Measurements from ENCODE around the gene ALG14.

ALG14 gene

DNA sequence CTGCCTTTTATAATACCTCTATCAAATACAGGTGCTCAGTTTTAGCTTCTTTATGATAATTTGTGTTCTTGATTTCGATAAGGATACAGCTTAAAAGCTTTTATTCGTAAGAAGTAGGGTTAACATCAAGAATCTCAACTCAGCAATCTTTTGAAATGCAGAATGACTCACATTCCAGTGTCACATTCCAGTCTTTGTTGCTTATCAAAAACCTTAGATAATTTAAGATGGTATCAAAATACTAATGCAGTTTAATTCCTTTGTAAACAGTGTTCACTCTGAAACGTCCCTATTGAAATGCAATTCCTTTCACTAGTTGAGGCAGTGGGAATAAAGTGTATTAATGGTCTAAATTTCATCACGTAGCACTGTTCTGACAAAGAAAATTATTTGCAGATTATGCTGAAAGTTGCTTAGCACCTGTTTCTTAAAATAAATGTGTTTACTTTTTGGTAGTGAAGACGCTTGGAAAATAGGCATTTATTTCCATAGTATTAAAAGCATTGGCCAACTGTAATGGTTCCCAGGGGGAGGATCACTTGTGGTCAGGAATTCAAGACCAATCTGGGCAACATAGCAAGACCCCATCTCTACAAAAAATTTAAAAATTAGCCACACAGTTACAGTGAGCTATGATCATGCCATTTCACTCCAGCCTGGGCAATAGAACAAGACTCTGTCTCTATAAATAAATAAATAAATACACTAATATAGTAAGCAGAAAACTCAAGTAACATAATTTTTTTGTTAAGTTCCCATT lies 135.7 kb downstream of the ALG14 start (continued):
- TF ChIP-seq ZNF19 (tag by site-specific recombination; IDR thresholded peaks at IDR 0.05; ENCODE audit: low read depth) (no peak), ZNF146 (tag by site-specific recombination; IDR thresholded peaks at IDR 0.05) (no peak), IKZF3 (tag by site-specific recombination; IDR thresholded peaks at IDR 0.05) (no peak), ZNF221 (tag by site-specific recombination; IDR thresholded peaks at IDR 0.05; ENCODE audit: borderline replicate concordance) (no peak), ZNF274 (IDR thresholded peaks at IDR 0.05; ENCODE audit: low read length) (no peak), ZNF274 (tag by site-specific recombination; IDR thresholded peaks at IDR 0.05; ENCODE audit: borderline replicate concordance) (no peak), SCRT1 (tag by site-specific recombination; IDR thresholded peaks at IDR 0.05; ENCODE audit: borderline replicate concordance) (no peak), ZNF184 (tag by site-specific recombination; IDR thresholded peaks at IDR 0.05) (no peak), ZNF792 (tag by site-specific recombination; IDR thresholded peaks at IDR 0.05) (no peak), ZXDB (tag by site-specific recombination; IDR thresholded peaks at IDR 0.05) (0 out of 2 replicates have a peak, but pooled peaks have one; percentile 24), ZNF473 (tag by site-specific recombination; IDR thresholded peaks at IDR 0.05) (no peak), ZNF121 (tag by site-specific recombination; IDR thresholded peaks at IDR 0.05) (peak; percentile 78; the same call in 1 of the 2 replicates), SP2 (tag by site-specific recombination; IDR thresholded peaks at IDR 0.05) (no peak), ZNF658 (tag by site-specific recombination; IDR thresholded peaks at IDR 0.05) (no peak), ZEB2 (tag by site-specific recombination; IDR thresholded peaks at IDR 0.05) (0 out of 2 replicates have a peak, but pooled peaks have one; percentile 40), ZNF561 (tag by site-specific recombination; IDR thresholded peaks at IDR 0.05; ENCODE audit: borderline replicate concordance) (no peak), ZBTB1 (tag by site-specific recombination; IDR thresholded peaks at IDR 0.05) (no peak), ZNF600 (tag by site-specific recombination; IDR thresholded peaks at IDR 0.05) (no peak), ZNF777 (tag by site-specific recombination; IDR thresholded peaks at IDR 0.05; ENCODE audit: borderline replicate concordance) (no peak), ZNF558 (tag by site-specific recombination; IDR thresholded peaks at IDR 0.05) (no peak), ZNF350 (tag by site-specific recombination; IDR thresholded peaks at IDR 0.05) (no peak)
- TF ChIP-seq, protein P1, sequence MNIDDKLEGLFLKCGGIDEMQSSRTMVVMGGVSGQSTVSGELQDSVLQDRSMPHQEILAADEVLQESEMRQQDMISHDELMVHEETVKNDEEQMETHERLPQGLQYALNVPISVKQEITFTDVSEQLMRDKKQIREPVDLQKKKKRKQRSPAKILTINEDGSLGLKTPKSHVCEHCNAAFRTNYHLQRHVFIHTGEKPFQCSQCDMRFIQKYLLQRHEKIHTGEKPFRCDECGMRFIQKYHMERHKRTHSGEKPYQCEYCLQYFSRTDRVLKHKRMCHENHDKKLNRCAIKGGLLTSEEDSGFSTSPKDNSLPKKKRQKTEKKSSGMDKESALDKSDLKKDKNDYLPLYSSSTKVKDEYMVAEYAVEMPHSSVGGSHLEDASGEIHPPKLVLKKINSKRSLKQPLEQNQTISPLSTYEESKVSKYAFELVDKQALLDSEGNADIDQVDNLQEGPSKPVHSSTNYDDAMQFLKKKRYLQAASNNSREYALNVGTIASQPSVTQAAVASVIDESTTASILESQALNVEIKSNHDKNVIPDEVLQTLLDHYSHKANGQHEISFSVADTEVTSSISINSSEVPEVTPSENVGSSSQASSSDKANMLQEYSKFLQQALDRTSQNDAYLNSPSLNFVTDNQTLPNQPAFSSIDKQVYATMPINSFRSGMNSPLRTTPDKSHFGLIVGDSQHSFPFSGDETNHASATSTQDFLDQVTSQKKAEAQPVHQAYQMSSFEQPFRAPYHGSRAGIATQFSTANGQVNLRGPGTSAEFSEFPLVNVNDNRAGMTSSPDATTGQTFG (tag by site-specific recombination; IDR thresholded peaks at IDR 0.05; ENCODE audit: borderline replicate concordance): no peak
- TF ChIP-seq, protein P2, sequence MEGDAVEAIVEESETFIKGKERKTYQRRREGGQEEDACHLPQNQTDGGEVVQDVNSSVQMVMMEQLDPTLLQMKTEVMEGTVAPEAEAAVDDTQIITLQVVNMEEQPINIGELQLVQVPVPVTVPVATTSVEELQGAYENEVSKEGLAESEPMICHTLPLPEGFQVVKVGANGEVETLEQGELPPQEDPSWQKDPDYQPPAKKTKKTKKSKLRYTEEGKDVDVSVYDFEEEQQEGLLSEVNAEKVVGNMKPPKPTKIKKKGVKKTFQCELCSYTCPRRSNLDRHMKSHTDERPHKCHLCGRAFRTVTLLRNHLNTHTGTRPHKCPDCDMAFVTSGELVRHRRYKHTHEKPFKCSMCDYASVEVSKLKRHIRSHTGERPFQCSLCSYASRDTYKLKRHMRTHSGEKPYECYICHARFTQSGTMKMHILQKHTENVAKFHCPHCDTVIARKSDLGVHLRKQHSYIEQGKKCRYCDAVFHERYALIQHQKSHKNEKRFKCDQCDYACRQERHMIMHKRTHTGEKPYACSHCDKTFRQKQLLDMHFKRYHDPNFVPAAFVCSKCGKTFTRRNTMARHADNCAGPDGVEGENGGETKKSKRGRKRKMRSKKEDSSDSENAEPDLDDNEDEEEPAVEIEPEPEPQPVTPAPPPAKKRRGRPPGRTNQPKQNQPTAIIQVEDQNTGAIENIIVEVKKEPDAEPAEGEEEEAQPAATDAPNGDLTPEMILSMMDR (tag by site-specific recombination; IDR thresholded peaks at IDR 0.05): no peak
- TF ChIP-seq, protein P3, sequence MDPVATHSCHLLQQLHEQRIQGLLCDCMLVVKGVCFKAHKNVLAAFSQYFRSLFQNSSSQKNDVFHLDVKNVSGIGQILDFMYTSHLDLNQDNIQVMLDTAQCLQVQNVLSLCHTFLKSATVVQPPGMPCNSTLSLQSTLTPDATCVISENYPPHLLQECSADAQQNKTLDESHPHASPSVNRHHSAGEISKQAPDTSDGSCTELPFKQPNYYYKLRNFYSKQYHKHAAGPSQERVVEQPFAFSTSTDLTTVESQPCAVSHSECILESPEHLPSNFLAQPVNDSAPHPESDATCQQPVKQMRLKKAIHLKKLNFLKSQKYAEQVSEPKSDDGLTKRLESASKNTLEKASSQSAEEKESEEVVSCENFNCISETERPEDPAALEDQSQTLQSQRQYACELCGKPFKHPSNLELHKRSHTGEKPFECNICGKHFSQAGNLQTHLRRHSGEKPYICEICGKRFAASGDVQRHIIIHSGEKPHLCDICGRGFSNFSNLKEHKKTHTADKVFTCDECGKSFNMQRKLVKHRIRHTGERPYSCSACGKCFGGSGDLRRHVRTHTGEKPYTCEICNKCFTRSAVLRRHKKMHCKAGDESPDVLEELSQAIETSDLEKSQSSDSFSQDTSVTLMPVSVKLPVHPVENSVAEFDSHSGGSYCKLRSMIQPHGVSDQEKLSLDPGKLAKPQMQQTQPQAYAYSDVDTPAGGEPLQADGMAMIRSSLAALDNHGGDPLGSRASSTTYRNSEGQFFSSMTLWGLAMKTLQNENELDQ (tag by site-specific recombination; IDR thresholded peaks at IDR 0.05; ENCODE audit: low read depth): no peak
- TF ChIP-seq, protein P4, sequence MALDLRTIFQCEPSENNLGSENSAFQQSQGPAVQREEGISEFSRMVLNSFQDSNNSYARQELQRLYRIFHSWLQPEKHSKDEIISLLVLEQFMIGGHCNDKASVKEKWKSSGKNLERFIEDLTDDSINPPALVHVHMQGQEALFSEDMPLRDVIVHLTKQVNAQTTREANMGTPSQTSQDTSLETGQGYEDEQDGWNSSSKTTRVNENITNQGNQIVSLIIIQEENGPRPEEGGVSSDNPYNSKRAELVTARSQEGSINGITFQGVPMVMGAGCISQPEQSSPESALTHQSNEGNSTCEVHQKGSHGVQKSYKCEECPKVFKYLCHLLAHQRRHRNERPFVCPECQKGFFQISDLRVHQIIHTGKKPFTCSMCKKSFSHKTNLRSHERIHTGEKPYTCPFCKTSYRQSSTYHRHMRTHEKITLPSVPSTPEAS (tag by site-specific recombination; IDR thresholded peaks at IDR 0.05): no peak

Measured in HEK293 (cell line).